Activated CD8-positive, alpha-beta memory T cell treated with anti-CD3 and anti-CD28 coated beads, Interleukin-2, amount 50 U/mL, for 24 hours (primary cell): ENCODE measurements around the gene TRPV5.

Source experiments
- DNase-seq: peaks from one replicate; pipeline ENCODE4 v3.0.0-alpha.2; 2020; ENCODE audit errors: extremely low read depth

The TRPV5 gene

DNA sequence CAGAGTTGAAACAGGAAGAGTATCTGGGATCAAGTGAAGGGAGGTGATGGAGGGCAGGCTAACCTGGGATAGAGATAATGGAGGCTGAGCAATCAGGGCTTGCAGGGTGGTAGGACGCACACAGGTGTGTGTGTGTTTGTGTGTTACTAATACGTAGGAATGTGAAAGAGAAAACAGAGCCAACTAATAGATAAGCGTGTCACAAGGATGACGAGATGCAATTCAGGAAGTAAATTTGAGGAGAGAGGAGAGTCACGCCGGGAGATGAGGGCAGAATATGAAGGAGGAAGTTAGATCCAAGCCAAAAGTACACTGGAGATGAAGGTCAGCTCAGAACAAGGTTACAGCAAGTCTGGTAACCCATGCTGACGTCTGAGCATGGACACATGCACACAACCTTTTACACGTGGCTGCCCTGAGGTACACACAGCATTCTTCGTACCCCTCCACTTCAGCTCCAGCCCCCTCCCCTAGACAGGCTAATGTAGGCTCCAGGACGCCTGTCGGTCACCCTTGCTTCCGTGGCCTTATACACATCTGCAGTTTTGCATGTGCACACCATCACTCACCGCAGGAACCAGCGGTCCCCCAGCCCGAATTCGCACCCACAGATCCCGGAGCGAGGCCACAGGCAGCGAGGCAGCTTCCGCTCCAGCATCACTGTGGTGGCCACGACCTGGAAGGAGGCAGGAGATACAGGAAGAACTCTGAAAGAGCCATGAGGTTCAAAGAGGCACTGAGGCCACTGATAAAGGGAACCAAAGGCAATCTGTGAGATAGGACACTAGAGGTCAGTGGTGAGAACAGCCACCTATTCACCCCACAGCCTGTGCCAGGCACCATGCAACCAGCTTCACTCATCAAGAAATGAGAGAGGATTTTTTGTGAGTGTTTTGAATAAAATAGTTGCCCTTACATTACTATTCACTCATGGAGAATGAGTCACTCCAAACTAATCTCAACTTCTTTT, 24.3 kb downstream of the TRPV5 start:
- no peak for DNase-seq

DNA sequence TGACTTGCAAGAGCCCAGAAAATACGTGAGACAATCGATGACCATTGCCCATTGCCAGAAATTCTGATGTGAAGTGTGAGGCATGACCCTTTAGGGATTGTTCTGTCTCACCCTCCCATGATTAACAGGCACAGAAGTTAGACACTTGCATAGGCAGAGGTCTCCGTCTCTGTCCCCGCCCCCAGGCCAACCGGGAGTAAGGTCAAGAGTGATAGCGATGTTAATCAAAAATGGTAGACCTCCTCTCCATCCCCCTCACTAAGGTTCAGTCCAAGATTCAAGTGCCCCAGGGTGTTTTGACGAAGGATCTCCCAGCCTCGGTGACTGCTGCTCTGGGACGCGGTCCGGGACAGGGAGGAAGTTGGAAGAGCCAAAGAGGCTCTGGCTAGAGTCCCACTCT, 25.3 kb downstream of the TRPV5 start:
- no peak for DNase-seq

DNA sequence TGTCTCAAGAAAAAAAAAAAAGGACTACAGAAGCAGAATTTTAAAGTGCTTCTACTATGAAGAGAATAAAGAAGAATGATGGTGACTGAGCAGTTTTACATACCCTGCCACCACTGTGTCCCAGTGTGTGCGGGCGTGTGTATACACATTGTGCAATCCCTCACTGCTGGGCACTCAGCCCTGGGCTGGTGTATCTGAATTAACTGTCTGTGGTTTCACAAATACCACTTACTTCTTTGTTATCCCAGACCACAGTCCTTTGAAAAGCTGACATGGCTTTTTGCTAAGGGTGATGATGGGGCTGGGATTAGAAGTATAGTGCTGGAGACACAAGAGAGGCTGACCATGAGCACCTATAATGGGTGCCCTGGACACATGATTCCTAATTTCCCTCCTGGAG, 26.9 kb downstream of the TRPV5 start:
- DNase-seq = no peak

DNA sequence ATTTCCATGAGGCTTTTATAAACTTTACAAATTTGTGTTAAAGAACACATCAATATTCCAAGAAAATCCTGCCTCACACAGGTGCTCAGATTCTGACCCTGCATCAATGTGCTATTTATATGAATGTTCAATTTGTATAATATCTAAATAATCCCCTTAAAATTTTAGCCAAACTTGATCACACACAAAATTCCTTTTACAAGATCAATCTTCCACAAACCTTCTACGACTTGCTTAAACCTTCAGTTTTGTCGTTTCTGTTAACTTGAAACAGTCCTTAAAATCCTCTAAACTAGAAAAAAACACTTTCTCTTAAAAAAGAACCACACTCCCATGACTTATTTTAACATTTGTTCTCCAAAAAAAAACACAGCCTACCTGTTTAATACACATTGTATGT, 27.8 kb downstream of the TRPV5 start:
- DNase-seq = no peak

DNA sequence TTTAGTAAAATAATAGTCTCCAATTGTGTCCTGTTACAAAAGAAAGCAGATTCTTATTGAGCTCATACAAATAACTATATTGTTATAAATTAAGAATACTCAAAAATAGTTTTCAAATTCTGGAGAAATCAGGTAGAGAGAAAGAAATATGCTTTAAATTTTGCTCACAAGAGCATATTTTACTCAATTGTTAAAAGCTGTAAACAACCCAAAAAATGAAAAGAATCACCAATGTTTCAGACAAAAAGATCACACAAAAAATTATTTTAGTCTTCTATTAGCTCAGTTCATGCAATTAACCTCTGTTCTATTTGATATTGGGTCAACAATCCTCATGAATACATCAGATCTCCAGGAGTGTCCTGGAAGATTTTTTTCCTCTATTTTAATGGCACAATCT, 29.4 kb downstream of the TRPV5 start:
- DNase-seq = no peak

DNA sequence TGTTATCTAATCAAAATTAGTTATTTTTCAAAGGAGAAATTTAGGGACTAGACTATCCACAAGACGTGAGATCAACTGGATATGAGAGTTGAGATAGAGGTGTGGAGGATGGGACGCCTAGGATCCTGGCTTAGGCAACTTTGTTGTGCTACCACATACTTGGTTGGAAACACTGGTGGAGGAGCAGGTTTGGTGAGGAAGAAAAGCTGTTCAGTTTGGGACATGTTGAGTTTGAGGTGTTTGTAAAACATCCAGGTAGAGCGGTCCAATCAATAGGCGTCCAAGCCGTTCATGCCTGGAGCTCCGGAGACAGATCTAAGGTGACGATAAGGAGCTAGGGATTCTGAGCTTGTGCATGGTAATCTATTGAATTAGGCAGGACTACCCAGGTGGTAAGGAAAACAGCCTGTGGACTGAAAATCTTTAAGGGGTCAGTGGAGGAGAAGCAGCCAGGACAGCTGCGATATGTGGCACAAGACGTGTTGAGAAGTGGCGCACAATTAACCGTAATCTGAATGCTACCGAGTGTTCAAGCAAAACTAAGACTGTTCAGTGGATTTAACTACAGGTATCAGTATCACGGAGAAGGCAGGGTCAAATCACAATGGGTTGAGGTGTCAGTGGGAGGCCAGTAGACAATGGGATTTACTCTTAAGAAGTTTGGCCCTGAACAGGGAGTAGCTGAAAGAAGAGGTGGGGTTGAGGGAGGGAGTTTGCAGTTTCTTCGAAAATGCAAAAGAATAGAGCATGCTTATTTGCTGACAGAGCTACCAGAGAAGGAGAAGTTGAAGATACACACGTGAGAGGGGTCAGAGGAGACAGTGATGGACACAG, 31.9 kb downstream of the TRPV5 start:
- no peak for DNase-seq

DNA sequence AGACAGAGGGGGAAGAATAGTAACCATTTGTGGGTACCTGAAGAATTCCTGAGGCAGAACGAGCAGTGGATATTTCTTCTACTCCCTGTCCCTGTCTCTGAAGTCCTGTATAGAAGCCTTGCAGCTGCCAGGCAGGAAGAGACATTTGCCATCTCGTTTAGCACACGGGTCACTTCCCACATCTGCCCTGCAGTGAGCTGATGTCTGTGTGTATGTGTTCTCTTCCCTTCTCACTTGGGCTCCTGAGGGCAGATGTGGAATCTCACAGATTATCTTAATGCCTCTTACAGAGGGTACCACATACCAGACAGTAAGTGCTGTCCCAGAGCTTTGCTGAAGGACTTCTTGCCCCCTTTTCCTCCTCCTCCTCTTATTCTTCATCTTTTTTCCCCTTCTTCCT, 33.9 kb downstream of the TRPV5 start:
- DNase-seq = no peak

DNA sequence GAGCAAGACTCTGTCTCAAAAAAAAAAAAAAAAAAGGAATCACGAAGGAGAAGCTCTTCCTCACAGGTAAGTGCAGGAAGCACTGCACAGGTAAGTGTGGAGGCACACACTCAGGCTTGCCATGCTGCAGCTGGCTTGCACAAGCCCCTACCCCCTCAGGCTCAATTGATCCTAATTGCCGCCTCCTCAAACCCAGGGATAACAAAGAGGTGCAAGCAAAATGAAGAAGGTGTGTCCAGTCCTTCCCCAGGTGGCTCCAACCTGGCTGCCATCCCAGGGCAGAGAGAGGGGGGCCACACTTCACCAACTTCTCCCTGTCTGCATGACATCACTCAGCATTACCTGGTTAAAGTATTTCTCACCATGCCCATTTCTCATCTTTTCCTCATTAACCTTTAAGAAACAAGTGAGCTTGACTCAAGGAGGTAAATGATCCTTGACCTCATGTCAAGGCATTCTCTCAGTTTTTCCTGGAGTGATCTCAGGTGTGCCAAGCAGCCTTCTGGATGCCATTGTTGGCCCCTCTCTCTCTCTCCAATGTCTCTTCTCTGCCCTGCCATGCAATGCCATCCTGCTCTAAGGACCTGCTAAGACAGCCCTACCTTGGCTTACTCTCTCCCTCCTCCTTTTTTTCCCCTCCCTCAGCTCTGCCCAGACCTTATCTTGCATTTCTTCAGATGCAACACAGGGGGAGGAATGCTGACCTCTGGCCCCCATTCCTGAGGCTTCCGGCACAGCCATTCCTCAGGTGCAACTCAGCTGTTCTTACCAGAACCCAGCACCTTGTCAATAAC, 35.0 kb downstream of the TRPV5 start:
- no peak for DNase-seq

DNA sequence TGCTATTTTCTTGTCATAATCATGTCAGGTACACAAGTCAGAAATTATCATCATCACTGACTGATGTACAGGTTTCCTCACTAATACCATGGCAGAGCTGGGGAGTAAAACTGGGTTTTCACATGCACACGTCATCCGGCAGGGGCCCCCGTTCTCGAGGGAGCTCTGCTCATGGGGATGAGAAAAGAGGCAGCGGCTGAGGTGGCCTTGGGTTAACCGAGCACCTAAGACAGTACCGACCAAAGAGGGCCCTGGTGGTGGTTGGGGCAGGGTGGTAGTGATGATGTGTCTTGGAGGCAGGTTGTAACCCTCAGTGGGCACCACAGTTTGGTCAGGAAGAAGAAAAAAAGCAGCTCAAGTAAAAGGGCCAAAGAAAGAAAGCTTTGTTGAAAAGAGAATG, 35.9 kb downstream of the TRPV5 start:
- no peak for DNase-seq

DNA sequence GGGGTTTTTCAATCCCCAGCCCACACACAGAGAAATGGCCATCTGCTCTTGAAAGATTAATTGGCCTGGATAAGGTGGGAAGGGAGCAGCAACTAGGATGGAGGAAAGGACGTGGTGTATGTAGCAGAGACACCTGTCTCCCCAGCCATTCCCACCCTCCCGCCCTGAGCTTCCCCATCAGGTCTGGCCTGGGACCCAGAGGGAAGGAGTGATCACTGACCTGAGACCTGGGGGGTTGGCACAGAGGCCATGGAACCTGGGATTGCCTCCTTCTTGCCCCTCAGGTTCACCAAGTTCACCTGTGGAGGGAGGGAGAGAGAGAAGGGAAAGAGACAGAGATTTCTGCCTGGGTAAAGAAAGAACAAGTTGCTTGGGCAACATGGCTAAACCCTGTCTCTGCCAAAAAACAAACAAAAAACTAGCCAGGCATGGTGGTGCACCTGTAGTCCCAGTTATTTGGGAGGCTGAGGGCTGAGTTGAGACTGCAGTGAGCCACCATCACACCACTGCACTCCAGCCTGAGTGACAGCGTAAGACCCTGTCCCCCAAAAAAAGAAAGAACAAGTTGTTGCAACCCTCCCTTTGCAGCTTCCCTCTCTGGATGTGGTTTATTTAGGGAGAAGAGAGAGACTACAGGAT, 36.7 kb downstream of the TRPV5 start:
- DNase-seq = no peak

DNA sequence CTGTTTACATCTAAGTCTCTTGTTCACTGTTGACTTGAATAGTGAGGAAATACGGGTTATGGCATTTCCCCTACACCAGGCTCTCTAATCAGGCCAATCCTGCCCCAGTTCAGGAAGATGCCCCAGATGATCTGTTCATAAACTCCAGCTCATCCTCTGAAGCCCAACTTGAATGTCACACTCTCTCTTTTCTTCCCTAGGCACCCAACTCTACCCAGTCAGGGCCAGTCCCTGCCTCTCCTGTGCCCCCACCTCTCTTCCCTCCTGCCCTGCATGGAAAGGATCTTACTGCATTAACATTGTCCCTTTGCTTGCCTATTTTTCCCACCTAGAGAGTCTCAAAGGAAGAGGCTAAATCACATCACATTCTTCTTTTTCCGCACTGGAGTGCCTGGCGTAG, 37.4 kb downstream of the TRPV5 start:
- no peak for DNase-seq

DNA sequence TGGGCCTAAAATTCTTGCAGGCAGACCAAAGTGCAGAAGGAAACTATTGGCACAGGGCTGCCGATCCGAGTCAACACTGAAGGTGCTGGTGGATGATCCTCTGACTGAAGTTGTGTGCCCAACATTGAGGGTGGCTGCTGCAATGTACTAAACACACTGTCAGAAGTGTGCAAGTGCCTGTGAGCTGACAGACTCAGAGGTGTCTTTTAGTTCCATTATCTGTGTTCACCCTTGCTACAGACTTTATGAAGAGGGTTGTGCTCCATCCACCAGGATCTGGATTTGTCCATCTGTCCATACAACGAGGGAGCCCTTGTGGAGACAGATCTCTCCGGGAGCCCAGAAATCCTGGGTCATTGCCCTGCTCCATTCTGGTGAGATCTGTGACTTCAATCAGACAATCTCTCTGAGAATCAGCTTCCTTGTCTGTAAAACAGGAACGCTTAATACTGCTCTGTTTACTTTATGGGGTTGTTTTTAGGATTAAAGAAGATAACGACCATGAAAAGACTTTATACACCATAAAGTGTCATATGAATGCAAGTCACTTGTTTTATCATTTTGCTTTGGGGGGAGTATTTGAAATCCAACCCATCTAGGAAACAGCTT, 38.5 kb downstream of the TRPV5 start:
- DNase-seq = no peak

DNA sequence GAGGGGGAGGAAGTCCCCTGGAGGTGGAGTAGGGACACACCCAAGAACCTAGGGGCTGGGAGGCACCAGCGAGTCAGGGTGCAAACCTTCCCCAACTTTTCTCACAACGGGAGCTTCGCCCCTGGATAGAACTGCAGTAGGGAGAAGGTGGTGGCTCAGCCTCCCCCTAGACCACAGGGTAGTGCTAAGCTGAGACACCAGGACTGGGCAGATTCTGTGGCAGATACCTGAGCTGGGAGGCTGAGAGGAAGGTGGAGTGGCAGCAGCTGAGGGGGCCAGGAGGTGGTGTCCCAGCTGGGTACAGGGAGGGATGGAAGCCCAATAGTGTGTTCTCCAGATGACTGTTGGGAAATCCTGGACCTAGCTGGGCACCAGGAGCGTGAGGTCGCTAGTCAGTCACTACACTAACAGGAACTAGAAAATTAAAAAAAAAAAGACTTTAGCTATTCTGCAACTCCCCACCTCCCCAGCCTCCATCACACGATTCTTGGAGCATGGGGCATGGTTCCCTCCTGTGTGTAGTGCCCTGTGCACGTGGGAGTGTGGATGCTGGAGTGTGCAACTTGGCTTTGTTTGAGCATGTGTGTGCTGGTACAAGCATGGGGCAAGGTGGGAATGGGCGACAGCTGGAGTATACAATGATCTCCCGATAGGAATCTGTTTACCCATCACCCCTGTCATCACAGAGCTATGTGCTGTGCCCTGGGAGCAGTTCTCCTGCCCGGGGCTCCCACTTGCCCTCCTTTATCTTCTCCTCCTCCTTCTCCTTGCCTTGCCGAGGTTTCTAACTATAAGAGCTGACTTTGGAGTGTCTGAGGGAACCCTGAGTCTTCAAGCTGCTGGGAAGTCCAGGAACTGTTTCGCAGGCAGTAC, 39.2 kb downstream of the TRPV5 start:
- no peak for DNase-seq

DNA sequence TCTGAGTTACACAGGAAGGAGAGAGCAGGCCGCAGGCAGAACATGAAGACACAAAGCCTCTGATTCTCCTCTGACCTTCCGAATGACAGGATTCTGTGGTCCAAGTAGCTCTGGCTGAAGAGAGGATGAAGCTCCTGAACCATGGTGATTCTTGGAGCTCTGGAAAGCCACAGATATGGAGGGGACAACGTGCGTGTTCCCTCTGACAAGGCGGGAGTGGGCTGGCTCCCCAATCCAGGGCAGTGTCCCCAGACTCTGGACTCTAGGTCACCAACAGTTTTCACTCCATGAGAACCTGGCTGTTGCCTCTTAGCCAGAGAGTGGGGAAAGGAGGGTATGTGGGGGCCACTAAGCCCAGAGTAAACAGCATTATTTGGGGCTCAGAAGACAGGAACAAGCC, 40.6 kb downstream of the TRPV5 start:
- no peak for DNase-seq

DNA sequence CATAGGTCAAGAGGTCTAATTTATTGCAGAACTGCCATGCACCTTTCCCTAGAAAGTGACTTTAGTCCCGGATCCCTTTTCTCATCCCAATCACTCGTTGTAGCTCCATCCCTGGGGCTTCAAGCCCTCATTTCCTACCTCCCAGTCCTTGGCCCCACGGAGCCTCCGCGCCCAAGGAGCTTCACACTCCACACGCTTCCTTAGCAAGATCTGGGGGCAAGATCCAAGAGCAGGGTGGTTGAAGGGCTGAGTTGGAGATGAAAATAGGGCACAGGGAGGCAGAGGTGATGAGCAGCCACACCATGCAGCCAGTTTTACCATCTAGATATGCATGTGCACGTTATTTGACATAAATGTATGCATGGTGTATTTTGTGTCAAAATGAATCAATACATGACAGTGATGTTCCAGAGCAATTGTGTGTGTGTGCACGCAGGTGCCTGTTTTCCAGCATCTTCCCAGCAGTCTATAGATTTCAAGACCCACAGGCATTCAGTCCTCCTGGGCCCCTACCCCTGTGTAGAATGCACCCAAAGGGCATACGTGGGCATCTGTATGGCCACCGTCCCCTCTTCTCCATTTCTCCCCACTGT, 42.0 kb downstream of the TRPV5 start:
- no peak for DNase-seq

DNA sequence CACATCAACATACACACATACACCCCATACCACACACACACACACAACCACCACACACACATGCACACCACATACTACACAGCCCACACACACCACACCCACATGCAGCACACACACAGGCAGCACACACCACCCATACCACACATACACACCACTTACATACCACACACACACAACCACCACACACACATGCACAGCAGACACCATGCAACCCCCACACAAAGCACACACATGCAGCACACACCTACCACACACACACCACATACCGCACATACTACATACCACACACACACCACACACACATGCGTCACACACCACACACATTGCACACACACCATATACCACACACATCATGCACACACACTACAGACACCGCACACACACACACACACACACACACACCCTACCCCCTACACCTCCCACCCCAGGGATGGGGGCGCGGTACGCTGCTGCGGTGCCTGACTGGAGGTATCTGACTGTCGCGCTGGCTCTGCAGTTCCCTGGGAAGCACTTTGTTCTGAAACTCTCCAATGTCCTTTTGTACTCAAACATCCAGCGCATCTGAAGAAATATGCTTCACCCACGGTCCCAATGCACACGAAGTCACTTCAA, 42.6 kb downstream of the TRPV5 start:
- DNase-seq = no peak

DNA sequence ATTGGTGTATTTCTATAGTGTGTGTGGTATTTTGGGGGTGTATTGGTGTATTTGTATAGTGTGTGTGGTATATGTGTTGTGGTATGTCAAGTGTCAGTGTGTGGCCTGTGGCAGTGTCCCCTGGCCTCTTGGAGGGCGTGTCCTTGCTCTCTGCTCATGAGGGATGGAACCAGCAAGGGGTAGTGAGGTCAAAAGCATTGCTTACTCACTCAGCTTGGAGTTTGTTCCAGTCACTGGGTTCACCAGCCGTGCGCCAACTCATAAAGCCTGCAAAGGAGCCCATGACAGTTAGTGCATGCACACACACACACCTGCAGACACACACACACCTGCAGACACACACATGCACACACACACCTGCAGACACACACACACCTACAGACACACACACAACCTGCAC, 43.7 kb downstream of the TRPV5 start:
- DNase-seq = no peak

DNA sequence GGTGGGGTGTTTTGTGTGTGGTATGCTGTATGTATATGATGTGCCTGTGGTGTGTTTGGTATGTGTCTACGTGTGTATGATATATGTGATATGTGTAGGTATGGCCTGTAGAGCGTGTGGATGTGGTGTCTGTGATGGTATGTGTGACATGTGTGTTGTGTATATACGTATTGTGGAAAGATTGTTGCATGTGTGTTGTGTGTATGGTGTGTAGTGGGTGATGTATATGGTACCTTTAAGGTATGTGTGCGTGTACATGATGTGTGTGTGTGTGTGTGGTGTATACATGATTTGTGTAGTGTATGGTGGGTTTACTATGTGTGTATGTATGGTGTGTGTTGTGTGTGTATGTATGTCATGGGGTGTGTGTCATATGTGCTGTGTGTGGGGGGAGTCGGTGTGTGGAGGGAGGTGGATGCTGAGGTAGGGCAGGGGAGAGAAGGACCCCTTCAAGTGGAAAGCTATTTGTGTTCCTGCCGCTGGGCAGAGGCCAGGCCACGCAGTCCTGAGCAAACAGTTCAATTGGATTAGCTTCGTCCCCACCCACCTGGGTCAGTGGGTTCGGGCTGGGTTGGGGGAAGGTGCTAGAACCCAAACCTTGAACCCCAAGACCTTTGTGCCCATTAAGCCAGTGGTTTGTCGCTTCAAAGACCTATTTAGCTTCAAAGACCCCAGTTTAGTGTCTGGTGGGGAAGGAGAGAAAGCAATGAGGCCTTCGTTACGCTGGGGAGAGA, 46.1 kb downstream of the TRPV5 start:
- DNase-seq = no peak

DNA sequence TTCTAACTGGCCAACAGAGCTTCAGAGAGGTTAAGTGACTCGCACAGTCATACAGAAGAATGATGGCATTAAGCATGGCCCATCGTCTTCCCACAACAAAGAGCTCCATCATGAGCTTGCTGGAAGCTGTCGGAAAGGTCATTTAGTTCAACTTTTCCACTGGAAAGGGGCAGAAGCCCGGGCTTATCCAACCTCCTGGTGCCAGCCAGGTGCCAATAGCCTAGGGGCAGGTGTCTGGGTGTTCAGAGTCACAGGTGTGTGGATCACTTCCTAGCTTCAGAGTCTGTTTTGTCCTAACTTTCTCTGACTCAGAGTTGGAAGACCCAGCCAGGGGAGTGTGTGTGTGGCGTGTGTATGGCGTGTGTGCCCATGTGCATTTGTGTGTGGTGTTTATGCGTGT, 46.7 kb downstream of the TRPV5 start:
- DNase-seq = no peak
